ENCODE data around the gene DECR2. TPM values are rescaled to one million over a fixed set of nuclear protein-coding genes. Genes with fewer than 3 reads are reported as not detected.

DECR2 gene
- total and polyA plus RNA-seq, 2 of the 13 experiments (the other 11 are each of a cell fraction or from before 2014, with no cell fraction given), result 36.3 to 44.6 TPM

- TF ChIP-seq IRF2 (CRISPR knock-in tag; IDR thresholded peaks at IDR 0.05), result 0 out of 2 replicates have a peak, but pooled peaks have one; percentile 29
- TF ChIP-seq SKIL (CRISPR knock-in tag; IDR thresholded peaks at IDR 0.05; ENCODE audit: borderline replicate concordance), result no peak
- TF ChIP-seq NCOA1 (CRISPR knock-in tag; IDR thresholded peaks at IDR 0.05), result no peak
- no peak for TF ChIP-seq SIX4 (CRISPR knock-in tag; IDR thresholded peaks at IDR 0.05)
- no peak for TF ChIP-seq MTA1 (CRISPR knock-in tag; IDR thresholded peaks at IDR 0.05; ENCODE audit: borderline replicate concordance)
- TF ChIP-seq ZBTB21 (CRISPR knock-in tag; IDR thresholded peaks at IDR 0.05), result no peak
- no peak for TF ChIP-seq BCLAF1 (IDR thresholded peaks at IDR 0.05)
- no peak for TF ChIP-seq ZNF276 (CRISPR knock-in tag; IDR thresholded peaks at IDR 0.05; ENCODE audit: low read depth)
- TF ChIP-seq ZNF333 (CRISPR knock-in tag; IDR thresholded peaks at IDR 0.05; ENCODE audit: borderline replicate concordance), result no peak
- TF ChIP-seq PHF5A (CRISPR knock-in tag; IDR thresholded peaks at IDR 0.05; ENCODE audit: low read depth, unreplicated experiment), result peak; percentile 87
- TF ChIP-seq CEBPG (CRISPR knock-in tag; IDR thresholded peaks at IDR 0.05), result no peak
- no peak for TF ChIP-seq MTA3 (CRISPR knock-in tag; IDR thresholded peaks at IDR 0.05)
- TF ChIP-seq, protein P1, sequence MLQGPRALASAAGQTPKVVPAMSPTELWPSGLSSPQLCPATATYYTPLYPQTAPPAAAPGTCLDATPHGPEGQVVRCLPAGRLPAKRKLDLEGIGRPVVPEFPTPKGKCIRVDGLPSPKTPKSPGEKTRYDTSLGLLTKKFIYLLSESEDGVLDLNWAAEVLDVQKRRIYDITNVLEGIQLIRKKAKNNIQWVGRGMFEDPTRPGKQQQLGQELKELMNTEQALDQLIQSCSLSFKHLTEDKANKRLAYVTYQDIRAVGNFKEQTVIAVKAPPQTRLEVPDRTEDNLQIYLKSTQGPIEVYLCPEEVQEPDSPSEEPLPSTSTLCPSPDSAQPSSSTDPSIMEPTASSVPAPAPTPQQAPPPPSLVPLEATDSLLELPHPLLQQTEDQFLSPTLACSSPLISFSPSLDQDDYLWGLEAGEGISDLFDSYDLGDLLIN (CRISPR knock-in tag; IDR thresholded peaks at IDR 0.05; ENCODE audit: borderline replicate concordance), result no peak
- TF ChIP-seq ZBTB14 (CRISPR knock-in tag; IDR thresholded peaks at IDR 0.05), result no peak
- no peak for TF ChIP-seq NRL (CRISPR knock-in tag; IDR thresholded peaks at IDR 0.05; ENCODE audit: borderline replicate concordance)
- TF ChIP-seq ZKSCAN8 (CRISPR knock-in tag; IDR thresholded peaks at IDR 0.05; ENCODE audit: borderline replicate concordance), result peak; percentile 50; the same call in 1 of the 2 replicates
- TF ChIP-seq YEATS2 (CRISPR knock-in tag; IDR thresholded peaks at IDR 0.05; ENCODE audit: borderline replicate concordance), result peak; percentile 40; the same call in 1 of the 2 replicates
- TF ChIP-seq ZNF121 (CRISPR knock-in tag; IDR thresholded peaks at IDR 0.05), result no peak
- TF ChIP-seq ZNF703 (CRISPR knock-in tag; IDR thresholded peaks at IDR 0.05; ENCODE audit: borderline replicate concordance), result no peak
- no peak for TF ChIP-seq MLX (CRISPR knock-in tag; IDR thresholded peaks at IDR 0.05)
- TF ChIP-seq TOPORS (CRISPR knock-in tag; IDR thresholded peaks at IDR 0.05), result no peak
- no peak for TF ChIP-seq ZMYM3 (CRISPR knock-in tag; IDR thresholded peaks at IDR 0.05)
Measured at GRCh38 chr16:370443-370842, 31.2 kb upstream of the DECR2 start, which contains the start of gene MRPL28 (continued).

Data from HepG2 (cell line).